PC-3 (cell line): Measurements from ENCODE around the gene S100PBP.

Experiments
- CTCF ChIP-seq: fragments of 300-600 bp; sonication (generic); conservative IDR thresholded peaks from 2 replicates; pipeline ENCODE4 v1.5.1; 2017; ENCODE audit warnings: antibody characterized with exemption, low read depth, mild to moderate bottlenecking, low read length
- EZH2 ChIP-seq: fragments of 300-600 bp; sonication (generic); IDR thresholded peaks from one replicate; pipeline ENCODE4 v1.6.1; 2017; ENCODE audit warnings: antibody characterized with exemption, mild to moderate bottlenecking, low read length; ENCODE audit not compliant: unreplicated experiment

- TF ChIP-seq CTCF (no peak), EZH2 (no peak)
These were observed 56.0 kb downstream of the S100PBP start for GRCh38 chr1:32873484-32873883.
